Chondrocyte (in vitro differentiated cells): Measurements from ENCODE around the gene TBX1. TPM values are rescaled to one million over a fixed set of nuclear protein-coding genes. Genes with fewer than 3 reads are reported as not detected.

ENCODE experiments used
- DNase-seq: peaks from one replicate; pipeline ENCODE4 v3.0.0; 2021; ENCODE audit warnings: mixed read lengths, low spot score
- H3K27ac Mint-ChIP-seq: one replicate; pipeline ENCODE4 v1.8.0; 2021; ENCODE audit warnings: mild to moderate bottlenecking, moderate library complexity, mixed read lengths; ENCODE audit not compliant: unreplicated experiment
- H3K27me3 Mint-ChIP-seq: 2 replicates; pipeline ENCODE4 v1.8.0; 2021; ENCODE audit warnings: low read depth, mixed read lengths
- H3K36me3 Mint-ChIP-seq: 2 replicates; pipeline ENCODE4 v1.8.0; 2021; ENCODE audit warnings: low read depth, mixed read lengths
- H3K4me1 Mint-ChIP-seq: 2 replicates; pipeline ENCODE4 v1.8.0; 2021; ENCODE audit warnings: low read depth, mild to moderate bottlenecking, mixed read lengths
- H3K4me3 Mint-ChIP-seq: one replicate; pipeline ENCODE4 v1.8.0; 2021; ENCODE audit warnings: mild to moderate bottlenecking, moderate library complexity, mixed read lengths; ENCODE audit not compliant: unreplicated experiment
- H3K9me3 Mint-ChIP-seq: 2 replicates; pipeline ENCODE4 v1.8.0; 2021; ENCODE audit warnings: low read depth, mixed read lengths
- total RNA-seq: library from RNA; stranded (reverse); gene quantifications from 3 replicates; pipeline ENCODE4 v1.2.1, GENCODE V29; 2021
- TF ChIP-seq, protein P1 (sequence below): fragments of 200-600 bp; sonication (generic); IDR thresholded peaks from 2 replicates; pipeline ENCODE4 v1.5.0; 2021; ENCODE audit warnings: antibody characterized with exemption, mild to moderate bottlenecking, moderate library complexity

The TBX1 gene
- total RNA-seq, 1 donor from 2014 or later = not detected

DNA sequence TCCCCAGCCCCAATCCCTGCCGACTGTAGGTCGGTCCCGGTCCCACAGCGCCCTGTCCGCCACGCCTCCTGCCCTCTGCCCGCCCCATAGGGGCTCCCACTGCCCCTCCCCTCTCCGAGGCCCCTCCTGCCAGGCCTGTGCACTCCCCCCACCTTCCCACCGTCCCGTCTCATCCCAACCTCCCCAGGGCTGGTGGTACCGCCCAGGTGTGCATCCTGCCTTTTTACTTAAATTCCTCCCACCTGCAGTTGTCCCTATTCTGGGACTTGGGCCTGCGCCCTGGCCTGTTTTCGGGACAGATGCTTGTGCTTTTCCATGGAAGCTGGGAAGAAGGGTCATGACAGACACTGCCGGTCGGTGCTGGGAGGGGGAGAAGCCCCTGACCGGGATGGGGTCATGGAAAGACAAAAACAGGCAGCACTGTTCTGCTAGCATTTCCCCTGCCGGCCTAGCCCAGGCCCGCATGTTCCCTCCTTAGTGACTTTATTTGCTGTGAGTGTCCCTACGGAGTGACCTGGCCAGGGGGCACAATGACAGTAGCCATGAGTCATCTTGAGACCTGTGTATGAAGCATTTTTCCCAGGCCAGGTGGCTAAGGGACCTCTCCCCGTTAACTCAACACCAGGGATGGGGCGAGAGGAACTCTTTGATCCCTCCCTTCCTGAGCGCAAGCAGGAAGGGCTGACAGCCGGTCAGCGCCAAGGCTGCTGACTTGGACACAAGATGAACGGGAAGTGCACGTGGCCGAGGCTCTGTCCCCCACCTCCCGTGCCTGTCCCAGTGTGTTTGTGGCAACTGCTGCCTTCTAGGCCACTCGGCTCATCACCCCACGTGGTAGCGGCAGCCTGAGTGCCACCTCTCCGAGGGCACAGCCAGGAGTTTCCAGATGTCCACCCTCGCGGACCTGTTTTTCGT lies 7.1 kb downstream of the TBX1 start:
- no peak for DNase-seq
- no peaks in the 10 kb centered on the region for H3K4me1 Mint-ChIP-seq
- H3K27ac Mint-ChIP-seq = no peak overlapping the region
- TF ChIP-seq, protein P1, sequence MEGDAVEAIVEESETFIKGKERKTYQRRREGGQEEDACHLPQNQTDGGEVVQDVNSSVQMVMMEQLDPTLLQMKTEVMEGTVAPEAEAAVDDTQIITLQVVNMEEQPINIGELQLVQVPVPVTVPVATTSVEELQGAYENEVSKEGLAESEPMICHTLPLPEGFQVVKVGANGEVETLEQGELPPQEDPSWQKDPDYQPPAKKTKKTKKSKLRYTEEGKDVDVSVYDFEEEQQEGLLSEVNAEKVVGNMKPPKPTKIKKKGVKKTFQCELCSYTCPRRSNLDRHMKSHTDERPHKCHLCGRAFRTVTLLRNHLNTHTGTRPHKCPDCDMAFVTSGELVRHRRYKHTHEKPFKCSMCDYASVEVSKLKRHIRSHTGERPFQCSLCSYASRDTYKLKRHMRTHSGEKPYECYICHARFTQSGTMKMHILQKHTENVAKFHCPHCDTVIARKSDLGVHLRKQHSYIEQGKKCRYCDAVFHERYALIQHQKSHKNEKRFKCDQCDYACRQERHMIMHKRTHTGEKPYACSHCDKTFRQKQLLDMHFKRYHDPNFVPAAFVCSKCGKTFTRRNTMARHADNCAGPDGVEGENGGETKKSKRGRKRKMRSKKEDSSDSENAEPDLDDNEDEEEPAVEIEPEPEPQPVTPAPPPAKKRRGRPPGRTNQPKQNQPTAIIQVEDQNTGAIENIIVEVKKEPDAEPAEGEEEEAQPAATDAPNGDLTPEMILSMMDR = peak; percentile 12
- peaks cover 24% of the 10 kb centered on the region for H3K27me3 Mint-ChIP-seq
- no peak overlapping the region for H3K4me3 Mint-ChIP-seq
- H3K9me3 Mint-ChIP-seq = no peaks in the 10 kb centered on the region
- no peaks in the 10 kb centered on the region for H3K36me3 Mint-ChIP-seq

DNA sequence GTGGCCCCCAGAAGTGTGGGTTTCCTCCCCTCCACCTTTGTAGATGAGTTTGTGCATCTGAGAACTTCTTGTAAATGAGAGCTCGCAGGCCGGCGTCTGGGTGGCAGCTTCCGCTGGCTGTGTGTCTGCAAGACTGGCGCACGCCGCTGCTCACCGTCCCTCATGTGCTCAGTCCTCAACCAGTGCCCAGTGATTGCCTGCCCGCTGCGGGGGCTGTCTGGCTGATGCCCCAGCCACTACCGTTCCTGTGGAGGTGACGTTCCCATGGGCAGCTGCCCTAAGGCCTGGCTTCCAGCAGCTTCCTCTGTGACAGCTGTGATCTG lies 8.8 kb downstream of the TBX1 start:
- Mint-ChIP-seq H3K36me3 (no peaks in the 10 kb centered on the region), H3K4me3 (no peak overlapping the region), H3K27me3 (peaks cover 32% of the 10 kb centered on the region), H3K4me1 (no peaks in the 10 kb centered on the region), H3K9me3 (no peaks in the 10 kb centered on the region), H3K27ac (no peak overlapping the region)
- TF ChIP-seq, protein P1 = no peak
- peak; percentile 86 for DNase-seq

DNA sequence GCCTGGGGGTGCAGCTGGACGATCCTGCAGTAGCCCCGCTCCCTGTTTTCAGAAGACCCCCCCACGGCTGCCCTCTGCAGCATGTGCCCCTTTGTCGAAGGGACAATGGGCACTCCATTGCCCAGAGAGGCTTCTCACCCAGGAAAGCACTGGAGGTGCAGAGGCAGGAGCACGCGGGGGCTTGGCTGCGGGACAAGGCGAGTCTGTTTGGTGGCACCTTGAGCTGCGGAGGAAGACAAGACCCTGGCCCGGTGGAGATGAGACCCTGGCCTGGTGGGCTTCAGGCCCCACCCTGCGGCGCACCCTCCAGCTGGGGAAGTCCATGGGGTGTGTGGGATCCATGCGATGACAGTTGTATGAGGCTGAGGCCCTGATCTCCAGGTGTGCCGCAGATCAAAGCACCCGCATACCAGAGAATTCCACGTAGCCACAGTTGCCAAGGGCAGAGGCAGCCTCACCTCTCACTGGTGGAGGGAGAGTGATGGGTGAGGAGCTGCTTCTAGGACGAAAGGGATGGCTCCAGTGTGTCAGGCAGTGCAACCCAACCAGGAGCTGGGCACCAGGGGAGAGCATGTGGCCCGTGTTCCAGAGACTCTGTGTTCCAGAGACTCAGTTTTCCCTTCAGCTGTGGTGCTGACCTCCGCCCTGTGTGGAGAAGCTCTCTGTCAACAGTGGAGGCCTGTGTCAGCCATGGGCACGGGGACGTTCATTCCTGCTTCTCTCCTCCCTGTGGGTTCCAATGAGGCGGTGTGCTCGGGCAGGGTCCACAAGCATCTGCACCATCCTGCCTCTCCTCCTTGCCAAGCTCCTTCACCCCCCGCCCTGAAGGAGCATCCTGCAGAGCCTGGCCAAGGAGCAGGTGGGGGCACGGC lies 10.0 kb downstream of the TBX1 start:
- Mint-ChIP-seq H3K4me1 (no peaks in the 10 kb centered on the region), H3K4me3 (no peak overlapping the region), H3K27me3 (peaks cover 31% of the 10 kb centered on the region), H3K27ac (no peak overlapping the region), H3K36me3 (no peaks in the 10 kb centered on the region), H3K9me3 (no peaks in the 10 kb centered on the region)
- TF ChIP-seq, protein P1 = no peak
- DNase-seq = peak; percentile 66

DNA sequence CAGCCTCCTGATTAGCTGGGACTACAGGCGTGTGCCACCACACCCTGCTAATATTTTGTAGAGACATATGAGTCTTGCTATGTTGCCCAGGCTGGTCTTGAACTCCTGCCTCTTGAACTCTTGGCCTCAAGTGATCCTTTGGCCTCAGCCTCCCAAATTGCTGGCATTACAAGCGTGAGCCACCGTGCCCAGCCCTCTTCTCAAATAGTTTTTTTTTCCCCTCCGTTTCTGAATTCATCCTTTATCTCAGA lies 11.8 kb downstream of the TBX1 start:
- DNase-seq = peak; percentile 28
- TF ChIP-seq, protein P1 = no peak
- no peaks in the 10 kb centered on the region for H3K9me3 Mint-ChIP-seq
- peaks cover 31% of the 10 kb centered on the region for H3K27me3 Mint-ChIP-seq
- H3K4me1 Mint-ChIP-seq = no peaks in the 10 kb centered on the region
- no peak overlapping the region for H3K27ac Mint-ChIP-seq
- H3K4me3 Mint-ChIP-seq = no peak overlapping the region
- H3K36me3 Mint-ChIP-seq = no peaks in the 10 kb centered on the region

- H3K27ac Mint-ChIP-seq = no peak overlapping the region
- TF ChIP-seq, protein P1 = no peak
- H3K4me1 Mint-ChIP-seq = no peaks in the 10 kb centered on the region
- no peak overlapping the region for H3K4me3 Mint-ChIP-seq
- H3K36me3 Mint-ChIP-seq = no peaks in the 10 kb centered on the region
- no peaks in the 10 kb centered on the region for H3K9me3 Mint-ChIP-seq
- DNase-seq = peak; percentile 68
- H3K27me3 Mint-ChIP-seq = peaks cover 27% of the 10 kb centered on the region
Measured at GRCh38 chr22:19772673-19773469, 12.3 kb downstream of the TBX1 start.
